Right cardiac atrium (tissue), 5 donors: Measurements from ENCODE around the gene PIGA. TPM values are rescaled to one million over a fixed set of nuclear protein-coding genes. Genes with fewer than 3 reads are reported as not detected.
"Not testable (repeated sequence)": the region's sequence is repeated elsewhere in the genome, so short reads cannot be mapped to it uniquely, and the experiment has no call there.

Experiments
- ATAC-seq, 2 donors: fragments of 200-7000 bp; cut with Tn5 transposase; one replicate each; pipeline versions ENCODE4 v1.8.0 to v1.9.1; 2020; ENCODE audit warnings: moderate library complexity in 2 of 2, mild to moderate bottlenecking in 1 of 2
- DNase-seq, 3 donors: peaks; one replicate each; pipeline ENCODE4 v3.0.0-alpha.2; 2020
- H3K27ac ChIP-seq: one replicate; pipeline ENCODE4 v1.5.1; 2013; ENCODE audit warnings: mild to moderate bottlenecking, low read length, control low read depth, moderate library complexity
- H3K27me3 ChIP-seq: one replicate; pipeline ENCODE4 v1.6.1; 2013; ENCODE audit not compliant: control insufficient read depth, insufficient read depth
- H3K4me1 ChIP-seq: one replicate; pipeline ENCODE4 v1.6.1; 2013; ENCODE audit warnings: low read length; ENCODE audit not compliant: control insufficient read depth, insufficient read depth
- H3K4me3 ChIP-seq: one replicate; pipeline ENCODE4 v1.5.1; 2013; ENCODE audit warnings: low read length, control low read depth
- H3K9me3 ChIP-seq: one replicate; pipeline ENCODE4 v1.6.1; 2013; ENCODE audit warnings: low read length; ENCODE audit not compliant: control insufficient read depth
- WGBS: extraction: QIAGEN DNeasy Blood & Tissue Kit; methylation state at CpG from one replicate; pipeline ENCODE4 v1.1.7; 2013; 5-methylcytosine and 5-hydroxymethylcytosine counted together
- intact Hi-C, 4 donors: fragments of 100-400 bp; cut with DNase I; formaldehyde crosslinking; loops; one replicate each; pipeline versions ENCODE4 v1.11.0 to v1.14.0; 2022 to 2023
- polyA plus RNA-seq: library from polyadenylated mRNA; stranded (reverse); fragments of 200-250 nt; gene quantifications from one replicate; pipeline ENCODE4 v1.2.3, GENCODE V29; 2013
- total RNA-seq, 4 donors: library from RNA; stranded (reverse); fragmentation: NEBNext Ultra II Directional; extraction: Animal tissue kit (Norgen Biotek cat#: 25700); gene quantifications; one replicate each; pipeline ENCODE4 v1.2.1, GENCODE V29; 2021
- donor health status: healthy with polysubstance abuse.
- donor health status: DM: no; HTN: yes; CAD: no.
- donor health status: DM: no; HTN: no; CAD: no.
- donor health status: DM: no; HTN: yes; CAD: no; lungs with severe emphysema.
- donor health status: DM: yes; HTN: yes; CAD: no.

Gene PIGA
- total and polyA plus RNA-seq, 5 donors: 3.2 to 6.3 (median 5.7) TPM

GRCh38 chrX:15320297-15320696 lies 15.0 kb downstream of the PIGA start:
- H3K9me3 ChIP-seq: no peaks in the 10 kb centered on the region
- no peak for ATAC-seq
- H3K27ac ChIP-seq: no peak overlapping the region
- WGBS: 47% methylated on average over 4 of the region's 4 CpGs
- no peak for DNase-seq
- H3K4me1 ChIP-seq: no peaks in the 10 kb centered on the region
- no peaks in the 10 kb centered on the region for H3K27me3 ChIP-seq
- H3K4me3 ChIP-seq: no peak overlapping the region
- intact Hi-C loops: no loop called here

- 84% methylated on average over 4 of the region's 4 CpGs for WGBS
- intact Hi-C loops: no loop called here
- no peaks in the 10 kb centered on the region for H3K27me3 ChIP-seq
- no peak for ATAC-seq
- no peak overlapping the region for H3K4me3 ChIP-seq
- DNase-seq: no peak
- no peaks in the 10 kb centered on the region for H3K4me1 ChIP-seq
- H3K27ac ChIP-seq: no peak overlapping the region
- no peaks in the 10 kb centered on the region for H3K9me3 ChIP-seq
These were observed 16.2 kb downstream of the PIGA start for GRCh38 chrX:15319075-15319474.

GRCh38 chrX:15315509-15315908 lies 19.8 kb downstream of the PIGA start, which contains the start of gene ASB11:
ASB11 (minus strand) TSS chrX:15315640; CDS start chrX:15315605, 35 bp downstream.
- 36% methylated on average over 3 of the region's 3 CpGs for WGBS
- ATAC-seq: peak; percentile 51 to 63
- intact Hi-C loops: no loop called here

GRCh38 chrX:15314472-15314871 lies 20.9 kb downstream of the PIGA start:
- no peaks in the 10 kb centered on the region for H3K9me3 ChIP-seq
- H3K27ac ChIP-seq: no peak overlapping the region
- H3K27me3 ChIP-seq: no peaks in the 10 kb centered on the region
- peaks cover 4% of the 10 kb centered on the region for H3K4me1 ChIP-seq
- intact Hi-C loops: no loop called here
- peak overlapping the region; percentile 65 for H3K4me3 ChIP-seq
- DNase-seq (no peak), ATAC-seq (no peak)
- WGBS: 20% methylated on average over 2 of the region's 2 CpGs

More at GRCh38 chrX:15315509-15315908, 19.8 kb downstream of the PIGA start, which contains the start of gene ASB11:
- no peak within 1 kb of the TSS for H3K27ac ChIP-seq
- H3K4me1 ChIP-seq: peaks cover 2% of the 10 kb centered on the region
- DNase-seq: no peak
- no peaks in the 10 kb centered on the region for H3K27me3 ChIP-seq
- peak within 1 kb of the TSS; percentile 65 for H3K4me3 ChIP-seq
- no peaks in the 10 kb centered on the region for H3K9me3 ChIP-seq

- 68% methylated on average over 3 of the region's 3 CpGs for WGBS
- peaks cover 4% of the 10 kb centered on the region for H3K4me1 ChIP-seq
- no peaks in the 10 kb centered on the region for H3K9me3 ChIP-seq
These were observed 24.2 kb downstream of the PIGA start for GRCh38 chrX:15311119-15311518.

GRCh38 chrX:15310117-15310516 lies 25.2 kb downstream of the PIGA start:
- ATAC-seq (peak; percentile 81 to 85), DNase-seq (peak in 1 of 3 donors; percentile 46)
- Histone ChIP-seq H3K4me3 (no peak overlapping the region), H3K4me1 (peaks cover 4% of the 10 kb centered on the region), H3K27ac (peak overlapping the region; percentile 52), H3K27me3 (no peaks in the 10 kb centered on the region), H3K9me3 (no peaks in the 10 kb centered on the region)
- intact Hi-C loops: no loop called here
- WGBS: 6% methylated on average over 3 of the region's 3 CpGs

More at GRCh38 chrX:15311119-15311518, 24.2 kb downstream of the PIGA start:
- ATAC-seq (peak; percentile 31 to 63), DNase-seq (no peak)
- no peaks in the 10 kb centered on the region for H3K27me3 ChIP-seq
- H3K4me3 ChIP-seq: peak overlapping the region; percentile 32
- intact Hi-C loops: no loop called here
- H3K27ac ChIP-seq: peak overlapping the region; percentile 78

- ATAC-seq, H3K27me3 ChIP-seq, DNase-seq, H3K4me1 ChIP-seq, H3K27ac ChIP-seq, intact Hi-C loops, H3K9me3 ChIP-seq, H3K4me3 ChIP-seq: not testable (repeated sequence)
- WGBS: 71% methylated on average over 3 of the region's 3 CpGs
These were observed 29.4 kb downstream of the PIGA start for GRCh38 chrX:15305899-15306298.

GRCh38 chrX:15301924-15302323 lies 33.4 kb downstream of the PIGA start:
- no peaks in the 10 kb centered on the region for H3K9me3 ChIP-seq
- no peaks in the 10 kb centered on the region for H3K27me3 ChIP-seq
- ATAC-seq (peak; percentile 64 to 67), DNase-seq (peak; percentile 40 to 63 (median 44))
- H3K4me1 ChIP-seq: peaks cover 2% of the 10 kb centered on the region
- peak overlapping the region; percentile 3 for H3K27ac ChIP-seq
- no peak overlapping the region for H3K4me3 ChIP-seq
- 42% methylated on average over 4 of the region's 4 CpGs for WGBS
- intact Hi-C loops: no loop called here

GRCh38 chrX:15299941-15300851 lies 35.1 kb downstream of the PIGA start:
- Histone ChIP-seq H3K4me1 (peaks cover 2% of the 10 kb centered on the region), H3K4me3 (no peak overlapping the region), H3K27ac (no peak overlapping the region), H3K27me3 (no peaks in the 10 kb centered on the region), H3K9me3 (no peaks in the 10 kb centered on the region)
- WGBS: 59% methylated on average over 4 of the region's 4 CpGs
- ATAC-seq: no peak
- no peak for DNase-seq
- intact Hi-C loops: no loop called here

- Histone ChIP-seq H3K9me3 (no peaks in the 10 kb centered on the region), H3K27ac (peak overlapping the region; percentile 70), H3K4me3 (no peak overlapping the region), H3K4me1 (peaks cover 2% of the 10 kb centered on the region), H3K27me3 (no peaks in the 10 kb centered on the region)
- peak; percentile 53 to 70 for ATAC-seq
- intact Hi-C loops: no loop called here
- DNase-seq: no peak
- 68% methylated on average over 3 of the region's 3 CpGs for WGBS
These were observed 36.5 kb downstream of the PIGA start for GRCh38 chrX:15298780-15299179.

GRCh38 chrX:15298201-15298600 lies 37.1 kb downstream of the PIGA start:
- intact Hi-C loops: no loop called here
- no peaks in the 10 kb centered on the region for H3K27me3 ChIP-seq
- H3K27ac ChIP-seq: peak overlapping the region; percentile 70
- DNase-seq (no peak), ATAC-seq (peak; percentile 48 to 69)
- no peaks in the 10 kb centered on the region for H3K9me3 ChIP-seq
- peaks cover 2% of the 10 kb centered on the region for H3K4me1 ChIP-seq
- WGBS: 41% methylated on average over 2 of the region's 2 CpGs
- H3K4me3 ChIP-seq: no peak overlapping the region
